Suppressor macrophage treated with lipopolysaccharide for 1 hour (primary cell): ENCODE measurements around the gene INPP1.

Source experiments
- DNase-seq, 3 donors: peaks; one replicate each; pipeline ENCODE4 v3.0.0-alpha.2; 2020 to 2022

INPP1 gene

GRCh38 chr2:190365499-190366204, 22.3 kb downstream of the INPP1 start:
- no peak for DNase-seq

- DNase-seq: no peak
Measured at GRCh38 chr2:190366248-190366753, 22.9 kb downstream of the INPP1 start.

- DNase-seq: no peak
Measured at GRCh38 chr2:190367091-190367490, 23.7 kb downstream of the INPP1 start.

DNA sequence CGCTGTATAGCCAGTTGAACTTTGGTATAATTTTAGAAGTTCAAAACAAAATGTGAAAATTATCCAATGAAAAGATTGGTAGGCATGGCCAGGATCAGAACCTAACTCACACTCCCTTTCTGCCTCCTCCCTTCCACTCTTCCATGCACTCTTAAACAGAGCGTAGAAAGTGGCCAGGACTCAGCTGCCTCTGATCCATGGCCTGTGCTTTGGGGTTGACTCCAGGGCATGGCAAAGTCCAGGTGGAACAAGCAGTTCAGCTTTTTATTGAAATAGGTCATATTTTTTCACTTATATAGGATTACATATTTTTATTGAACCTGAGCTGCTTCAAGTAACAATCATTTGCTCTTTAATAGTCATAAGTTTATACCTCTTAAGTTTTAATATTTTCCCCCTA, 26.2 kb downstream of the INPP1 start:
- DNase-seq: no peak

- no peak for DNase-seq
Measured at GRCh38 chr2:190376083-190376482, 32.7 kb downstream of the INPP1 start.

DNA sequence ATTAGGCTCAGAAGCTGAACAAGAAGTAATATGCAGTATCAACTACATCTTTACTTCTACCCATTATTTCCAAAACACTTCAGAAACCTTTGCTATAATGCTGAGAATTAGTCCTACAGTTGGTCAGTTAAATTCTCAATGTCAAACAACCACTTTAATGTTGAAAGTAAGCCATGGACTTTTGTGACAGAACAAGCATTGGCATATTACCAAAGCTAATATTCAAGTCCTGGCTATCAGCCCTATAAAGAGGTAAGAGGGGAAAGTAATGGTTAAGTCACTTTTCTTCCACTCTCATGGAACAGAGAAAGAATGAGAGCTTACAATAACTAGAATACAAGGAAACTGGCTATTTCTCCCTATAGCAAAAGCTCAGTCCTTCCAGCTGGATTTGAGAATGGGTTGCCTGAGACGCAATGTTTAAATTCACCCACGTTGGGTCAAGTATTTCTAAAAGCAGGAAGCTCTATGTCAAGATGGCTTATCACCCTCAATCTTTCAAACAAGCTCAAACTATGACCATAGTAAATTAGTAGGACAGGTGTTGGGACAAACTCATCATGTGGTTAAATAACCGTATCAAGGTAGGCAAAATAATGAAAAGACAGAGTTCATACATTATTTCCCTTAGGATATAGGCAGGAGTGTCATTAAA, 33.3 kb downstream of the INPP1 start:
- no peak for DNase-seq

GRCh38 chr2:190378880-190379237, 35.5 kb downstream of the INPP1 start:
- DNase-seq: no peak

- DNase-seq: no peak
Measured at GRCh38 chr2:190379249-190379964, 36.0 kb downstream of the INPP1 start.

GRCh38 chr2:190380962-190381412, 37.6 kb downstream of the INPP1 start:
- DNase-seq: no peak

DNA sequence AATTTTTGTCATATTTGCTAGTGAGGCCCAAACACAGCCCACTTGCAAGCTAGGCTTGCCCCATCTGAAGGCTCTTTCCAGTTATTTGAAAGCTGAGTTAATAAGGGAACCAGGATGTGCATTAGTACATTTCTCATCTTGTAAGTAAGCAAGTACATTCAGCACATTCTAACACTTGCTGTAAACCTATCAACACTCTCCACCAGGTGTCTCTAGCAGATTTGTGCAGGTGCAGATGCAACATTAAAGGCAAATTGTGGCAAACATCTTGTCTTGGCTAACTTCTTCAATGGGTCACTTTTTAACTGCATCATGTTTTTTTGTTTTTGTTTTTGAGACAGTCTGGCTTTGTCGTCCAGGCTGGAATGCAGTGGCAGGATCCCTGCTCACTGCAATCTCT, 39.5 kb downstream of the INPP1 start:
- DNase-seq: peak; percentile 21 to 53 (median 30)

- no peak for DNase-seq
Measured at GRCh38 chr2:190387422-190387821, 44.0 kb downstream of the INPP1 start.

DNA sequence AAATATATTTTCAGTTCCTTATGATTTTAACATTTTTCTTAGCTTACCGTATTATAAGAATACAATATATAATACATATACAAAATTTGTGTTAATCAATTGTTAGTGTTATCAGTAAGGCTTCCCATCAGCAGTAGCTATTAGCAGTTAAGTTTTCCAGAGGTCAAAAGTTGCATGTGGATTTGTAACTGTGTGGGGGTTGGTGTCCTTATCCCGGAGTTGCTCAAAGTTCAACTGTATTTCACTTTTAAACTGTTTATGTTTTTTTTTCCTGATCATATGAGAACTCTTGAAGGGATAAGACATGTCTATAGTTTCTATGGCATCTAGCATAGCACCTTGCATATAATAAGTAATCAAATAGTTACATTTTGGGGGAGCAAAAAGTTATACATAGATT, 52.9 kb downstream of the INPP1 start:
- DNase-seq: no peak

DNA sequence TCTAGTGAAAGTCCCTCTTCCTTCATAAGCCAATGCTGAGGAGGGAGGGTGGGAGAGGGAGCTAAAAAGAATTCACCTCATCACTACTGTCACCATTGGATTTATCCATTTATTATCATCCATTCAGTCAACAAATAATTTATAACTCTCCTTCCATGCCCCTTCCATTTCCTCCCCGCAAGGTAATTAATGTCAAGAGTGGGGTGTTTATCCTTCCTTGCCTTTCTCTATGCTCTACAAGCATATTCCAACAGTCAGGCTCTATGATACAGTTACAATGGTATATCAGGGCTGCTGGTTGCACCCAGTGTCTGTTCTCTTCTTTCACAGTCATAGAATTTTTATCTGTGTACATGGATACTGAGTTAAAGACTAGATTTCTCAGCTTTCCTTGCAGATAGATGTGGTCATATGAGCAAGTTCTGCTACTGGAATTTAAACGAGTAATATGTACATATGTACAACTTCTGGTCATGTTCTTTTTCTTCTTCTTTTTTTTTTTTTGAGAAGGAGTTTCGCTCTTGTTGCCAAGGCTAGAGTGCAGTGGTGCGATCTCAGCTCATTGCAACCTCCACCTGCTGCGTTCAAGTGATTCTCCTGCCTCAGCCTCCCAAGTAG, 59.7 kb downstream of the INPP1 start:
- no peak for DNase-seq

DNA sequence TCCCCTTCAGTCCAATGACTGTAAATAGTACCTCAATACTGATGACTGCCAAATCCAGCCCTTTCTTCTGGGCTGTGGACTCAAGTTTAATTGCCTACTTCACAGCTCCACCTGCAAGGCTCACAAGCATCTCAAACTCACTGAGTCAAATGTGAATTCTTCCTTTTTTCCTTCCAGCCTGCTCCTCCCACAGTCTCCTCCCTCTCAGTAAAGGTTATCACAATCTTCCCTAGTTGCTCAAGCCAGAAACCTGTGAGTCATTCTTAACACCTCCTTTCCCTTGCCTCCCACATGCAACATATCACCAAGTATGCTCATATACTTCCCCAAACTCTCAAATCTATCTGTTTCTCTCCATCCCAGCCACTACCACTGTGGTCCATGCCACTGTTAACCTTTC, 61.1 kb downstream of the INPP1 start:
- peak; percentile 59 to 71 (median 64) for DNase-seq

DNA sequence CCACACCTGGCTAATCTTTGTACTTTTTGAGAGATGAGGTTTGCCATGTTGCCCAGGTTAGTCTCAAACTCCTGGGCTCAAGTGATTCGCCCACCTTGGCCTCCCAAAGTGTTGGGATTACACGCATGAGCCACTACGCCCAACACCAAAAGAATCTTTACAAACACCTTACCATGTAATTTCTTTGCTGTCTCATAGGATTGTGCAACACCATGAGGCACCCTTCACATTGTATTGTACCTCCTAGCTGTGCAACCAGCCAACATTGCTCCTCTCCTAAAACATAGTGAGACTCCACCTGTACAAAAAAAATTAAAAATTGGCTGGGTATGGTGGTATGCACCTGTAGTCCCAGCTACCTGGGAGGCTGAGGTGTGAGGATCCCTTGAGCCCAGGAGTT, 61.7 kb downstream of the INPP1 start:
- no peak for DNase-seq

- no peak for DNase-seq
Measured at GRCh38 chr2:190405995-190406394, 62.6 kb downstream of the INPP1 start.

DNA sequence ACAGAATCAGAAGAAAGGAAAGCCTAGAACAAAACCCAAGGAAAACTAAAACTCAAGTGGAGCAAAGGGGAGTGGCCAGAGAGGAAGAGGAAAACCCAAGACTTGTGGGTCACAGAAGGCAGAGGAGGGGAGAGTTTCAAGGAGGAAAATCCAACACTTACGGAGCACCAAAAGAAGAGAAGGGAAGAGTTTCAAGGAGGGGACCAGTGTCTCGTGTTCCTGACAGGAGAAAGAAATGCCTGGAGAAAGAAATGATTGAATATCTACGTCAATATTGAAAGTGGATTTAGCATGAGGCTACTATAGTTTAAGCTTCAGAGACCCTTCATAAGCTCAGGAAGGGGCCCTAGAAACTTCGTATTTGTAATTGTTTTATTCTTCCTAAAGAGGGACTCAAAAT, 63.4 kb downstream of the INPP1 start:
- DNase-seq: peak; percentile 20 to 28 (median 26)

DNA sequence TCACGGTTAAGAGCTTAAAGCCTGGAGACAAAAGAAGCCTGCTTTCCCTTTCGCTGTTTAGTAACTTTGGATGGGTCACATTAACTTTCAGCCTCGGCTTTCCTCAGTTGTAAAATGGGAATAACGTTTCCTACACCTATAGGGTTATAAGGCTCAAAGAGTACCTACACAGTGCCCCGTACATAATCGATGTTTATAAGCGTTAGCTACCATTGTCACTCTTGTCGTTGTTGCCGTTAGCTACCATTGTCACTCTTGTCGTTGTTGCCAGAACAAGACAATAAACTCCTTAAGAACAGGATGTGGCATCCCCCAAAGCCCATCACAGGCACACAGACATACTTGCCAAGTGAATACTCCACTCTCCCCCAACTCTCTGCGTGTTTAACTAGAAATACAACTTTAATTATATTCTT, 63.9 kb downstream of the INPP1 start:
- no peak for DNase-seq

DNA sequence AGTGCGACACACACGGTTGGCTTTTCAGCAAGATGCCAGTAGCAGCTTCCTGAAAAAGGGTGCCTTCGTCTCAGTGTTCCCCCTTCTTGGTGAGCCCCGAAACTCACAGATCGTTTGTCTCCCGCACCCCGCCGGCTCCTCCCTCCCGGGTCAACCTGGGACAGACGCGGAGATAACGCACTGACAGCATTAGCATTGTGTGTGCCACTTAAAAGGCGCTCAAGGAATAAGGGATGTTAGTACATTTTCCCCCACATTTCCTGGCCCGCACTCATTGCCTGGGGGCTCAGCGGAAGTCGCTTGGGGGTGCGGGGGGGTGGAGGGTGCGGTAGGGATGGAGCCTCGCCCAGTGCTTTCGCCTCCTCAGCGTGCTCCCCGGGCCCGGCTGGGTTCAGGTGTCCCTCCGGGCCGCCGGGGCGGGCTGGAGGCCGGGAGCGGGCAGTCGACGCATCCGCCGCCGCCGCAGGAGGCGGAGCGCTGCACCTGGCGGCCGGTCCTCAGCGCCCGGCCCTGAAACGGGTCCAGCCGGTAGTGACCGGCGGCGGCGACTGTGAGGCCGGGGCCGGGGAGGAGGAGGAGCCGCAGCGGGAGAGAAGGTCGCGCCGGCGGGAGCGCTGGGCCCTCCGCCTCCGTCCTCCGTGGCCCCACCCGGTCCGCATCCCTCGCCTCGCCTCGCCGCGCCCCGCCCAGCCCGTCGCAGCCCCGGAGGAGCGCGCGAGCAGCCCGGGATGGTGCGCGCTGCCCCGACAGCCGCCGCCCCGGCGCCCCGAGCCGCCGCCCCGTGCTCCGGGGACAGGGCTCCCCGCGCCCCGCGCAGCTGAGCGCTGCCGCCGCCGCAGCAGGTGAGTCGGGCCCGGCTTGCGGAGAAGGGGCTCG, 64.5 kb downstream of the INPP1 start, which contains the start of gene MFSD6:
TSS of gene MFSD6 (plus strand) at position 694 of the 876 bp plus-strand sequence. CDS start 27,675 bp downstream, outside the sequence.
- peak; percentile 50 to 79 (median 61) for DNase-seq

DNA sequence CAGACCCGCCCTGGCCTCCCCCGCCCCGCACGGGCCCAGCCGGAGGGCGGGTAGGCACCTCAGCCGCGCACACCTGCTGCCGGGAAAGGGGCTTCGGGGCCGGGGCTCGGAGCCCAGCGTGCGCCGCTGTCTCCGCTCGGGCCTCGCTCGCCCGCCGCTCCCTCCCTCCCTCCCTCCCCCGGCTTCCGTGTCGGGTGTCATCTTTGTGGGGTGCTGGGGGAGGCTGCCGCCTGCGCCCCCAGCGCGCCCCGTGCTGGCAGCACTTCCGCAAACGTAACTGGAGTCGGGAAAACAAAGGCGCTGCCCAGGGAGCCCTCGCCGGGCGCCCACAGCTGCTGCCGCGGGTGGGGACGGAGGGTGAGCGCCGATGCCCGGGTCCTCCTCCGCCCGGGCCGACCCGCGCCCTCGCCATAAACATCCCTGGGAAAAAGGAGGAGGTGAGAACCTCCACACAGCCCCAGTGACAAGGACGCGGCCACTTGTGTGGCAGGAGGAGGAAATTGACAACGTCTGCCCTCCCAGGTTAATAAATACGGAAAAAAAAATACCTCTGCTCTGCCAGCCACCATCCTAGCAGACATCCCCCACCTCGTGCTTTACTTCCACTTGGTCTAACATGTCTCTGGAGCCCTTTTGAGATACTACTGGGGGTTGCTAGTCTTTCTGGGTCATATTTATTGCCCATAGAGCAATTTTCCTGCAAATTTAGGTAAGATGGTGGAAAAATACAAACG, 65.3 kb downstream of the INPP1 start:
- DNase-seq: peak; percentile 69 to 86 (median 82)

- DNase-seq: no peak
Measured at GRCh38 chr2:190409616-190410015, 66.2 kb downstream of the INPP1 start.
